T-helper 17 cell (primary cell): ENCODE measurements around the gene CAMK1G. TPM values are rescaled to one million over a fixed set of nuclear protein-coding genes. Genes with fewer than 3 reads are reported as not detected.

Source experiments
- ATAC-seq: fragments of 150-1000 bp; cut with Tn5 transposase; 2 replicates; pipeline ENCODE4 v1.10.0; 2021; ENCODE audit warnings: mild to moderate bottlenecking, moderate library complexity
- DNase-seq, 3 donors: peaks; one replicate each; pipeline versions ENCODE4 v3.0.0 to v3.0.0-alpha.2; 2020 to 2021
- H3K9me3 ChIP-seq: one replicate; pipeline ENCODE4 v1.7.0; 2013; ENCODE audit warnings: low read length, mild to moderate bottlenecking; ENCODE audit not compliant: control insufficient read depth, poor library complexity, severe bottlenecking
- H3K27ac Mint-ChIP-seq: one replicate; pipeline ENCODE4 v1.8.0; 2022; ENCODE audit warnings: mild to moderate bottlenecking, moderate library complexity, mixed read lengths
- H3K27me3 Mint-ChIP-seq: one replicate; pipeline ENCODE4 v1.8.0; 2022; ENCODE audit warnings: mixed read lengths
- H3K36me3 Mint-ChIP-seq: one replicate; pipeline ENCODE4 v1.8.0; 2022; ENCODE audit warnings: low read depth, mixed read lengths
- H3K4me1 Mint-ChIP-seq: one replicate; pipeline ENCODE4 v1.8.0; 2022; ENCODE audit warnings: mild to moderate bottlenecking, mixed read lengths
- H3K4me3 Mint-ChIP-seq: one replicate; pipeline ENCODE4 v1.8.0; 2022; ENCODE audit warnings: mild to moderate bottlenecking, moderate library complexity, mixed read lengths
- total RNA-seq, 4 donors: library from RNA in 2 of 4; stranded (reverse) in 2 of 4; gene quantifications; one replicate each; pipeline ENCODE4 v1.2.3 and lab custom pipeline; 2022 to 2026

Gene CAMK1G
- total RNA-seq, 2 donors from 2014 or later = not detected

DNA sequence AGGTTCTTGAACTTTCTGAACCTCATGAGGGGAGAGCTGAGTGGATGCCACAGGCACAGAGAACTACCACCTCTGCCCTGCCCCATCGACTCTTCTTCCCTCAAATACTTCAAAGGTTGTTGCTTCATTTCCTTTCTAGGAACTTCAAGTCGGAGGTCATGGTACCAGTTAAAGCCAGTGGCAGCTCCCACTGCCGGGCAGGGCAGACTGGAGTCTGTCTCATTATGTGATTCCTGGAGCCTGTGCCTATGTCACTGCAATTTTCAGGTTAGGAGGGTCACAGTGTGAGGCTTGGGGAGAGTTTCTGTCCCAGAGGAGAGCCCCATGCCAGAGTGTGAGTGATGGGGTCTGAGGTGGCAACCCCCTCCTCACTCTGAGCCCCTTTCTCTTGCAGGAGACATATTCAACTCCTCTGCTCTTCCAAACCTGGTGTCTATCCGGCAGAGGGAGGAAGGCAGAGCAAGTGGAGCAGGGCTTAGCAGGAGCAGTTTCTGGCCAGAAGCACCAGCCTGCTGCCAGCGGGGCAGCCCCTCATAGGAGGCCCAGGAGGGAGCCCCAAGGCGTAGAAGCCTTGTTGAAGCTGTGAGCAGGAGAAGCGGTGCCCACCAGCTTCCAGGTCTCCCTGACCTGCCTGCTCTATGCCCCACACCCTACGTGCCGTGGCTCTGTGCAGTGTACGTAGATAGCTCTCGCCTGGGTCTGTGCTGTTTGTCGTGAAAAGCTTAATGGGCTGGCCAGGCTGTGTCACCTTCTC is 29.3 kb downstream of the CAMK1G start:
- H3K9me3 ChIP-seq = no peaks in the 10 kb centered on the region
- no peaks in the 10 kb centered on the region for H3K27me3 Mint-ChIP-seq
- H3K36me3 Mint-ChIP-seq = peaks cover 2% of the 10 kb centered on the region
- H3K4me3 Mint-ChIP-seq = no peak overlapping the region
- ATAC-seq (no peak), DNase-seq (no peak)
- no peak overlapping the region for H3K27ac Mint-ChIP-seq
- H3K4me1 Mint-ChIP-seq = peaks cover 6% of the 10 kb centered on the region

DNA sequence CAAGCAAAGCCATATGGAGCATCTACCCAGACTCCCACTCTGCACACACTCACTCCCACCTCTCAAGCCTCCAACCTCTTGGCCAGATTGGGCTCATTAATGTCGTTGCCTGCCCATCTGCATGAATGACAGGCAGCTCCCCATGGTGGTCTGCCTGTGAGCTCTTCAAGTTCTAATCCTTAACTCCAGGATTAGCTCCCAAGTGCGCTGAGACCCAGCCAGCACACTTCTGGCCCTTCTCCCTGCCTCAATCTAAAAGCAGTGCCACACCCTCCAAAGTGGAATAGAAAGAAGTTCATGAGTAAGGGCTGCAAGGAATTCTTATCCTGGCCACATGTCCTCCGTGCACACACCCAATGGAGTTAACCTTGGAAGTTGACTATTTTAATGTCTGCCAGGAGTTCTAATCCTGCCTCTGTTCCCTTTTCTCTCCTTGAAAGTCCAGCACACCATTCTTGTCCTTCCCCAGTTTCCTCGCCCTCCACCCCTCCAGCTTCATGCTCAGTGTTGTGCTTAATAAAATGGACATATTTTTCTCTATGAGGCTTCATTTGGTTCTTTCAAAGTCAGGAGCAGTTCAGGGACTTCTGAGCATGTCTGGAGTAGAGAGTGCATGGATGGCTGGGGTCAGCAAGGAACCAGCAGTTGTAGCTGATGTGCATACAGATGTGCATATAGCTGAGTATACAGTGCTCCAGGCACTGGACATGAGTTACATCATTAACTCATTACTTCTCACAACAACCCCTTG is 30.1 kb downstream of the CAMK1G start:
- no peaks in the 10 kb centered on the region for H3K9me3 ChIP-seq
- Mint-ChIP-seq H3K4me1 (peaks cover 6% of the 10 kb centered on the region), H3K27ac (no peak overlapping the region), H3K36me3 (peaks cover 2% of the 10 kb centered on the region), H3K27me3 (no peaks in the 10 kb centered on the region), H3K4me3 (no peak overlapping the region)
- ATAC-seq = no peak
- DNase-seq = no peak

DNA sequence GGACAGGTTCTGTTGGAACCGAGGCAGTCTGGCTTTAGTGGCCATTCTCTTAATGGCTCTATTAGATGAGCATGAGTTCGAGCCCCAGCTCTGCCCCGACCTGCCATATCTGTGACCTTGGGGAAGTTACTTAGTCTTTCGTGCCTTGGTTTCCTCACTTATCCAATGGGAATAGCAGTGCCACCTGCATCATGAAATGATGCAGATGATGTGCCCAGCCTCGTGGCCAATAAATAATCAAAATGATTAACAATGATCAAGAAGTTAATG is 30.6 kb downstream of the CAMK1G start:
- no peaks in the 10 kb centered on the region for H3K9me3 ChIP-seq
- H3K36me3 Mint-ChIP-seq = peaks cover 2% of the 10 kb centered on the region
- ATAC-seq (no peak), DNase-seq (no peak)
- no peaks in the 10 kb centered on the region for H3K27me3 Mint-ChIP-seq
- H3K4me3 Mint-ChIP-seq = no peak overlapping the region
- peaks cover 8% of the 10 kb centered on the region for H3K4me1 Mint-ChIP-seq
- no peak overlapping the region for H3K27ac Mint-ChIP-seq

DNA sequence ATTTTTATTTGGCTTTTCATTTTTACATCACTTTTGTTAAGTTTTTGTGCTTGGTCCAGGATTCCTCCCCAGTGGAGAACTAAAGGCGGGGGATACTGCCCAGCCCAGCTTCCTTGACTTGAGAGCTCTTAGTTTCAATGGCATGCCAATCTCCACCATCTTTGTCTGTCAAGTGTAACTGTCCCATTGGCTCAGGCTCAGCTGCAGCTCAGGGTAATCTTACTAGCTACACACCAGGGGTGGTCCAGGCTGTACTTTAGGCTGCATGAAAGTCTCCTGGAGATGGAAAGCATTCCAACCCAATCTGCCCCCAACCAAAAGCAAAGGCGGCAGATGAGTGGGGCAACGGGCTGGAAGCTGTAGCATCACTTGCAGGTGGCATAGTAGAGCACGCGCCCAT is 31.4 kb downstream of the CAMK1G start:
- no peak for ATAC-seq
- H3K9me3 ChIP-seq = no peaks in the 10 kb centered on the region
- Mint-ChIP-seq H3K27ac (no peak overlapping the region), H3K36me3 (peaks cover 2% of the 10 kb centered on the region), H3K27me3 (no peaks in the 10 kb centered on the region), H3K4me3 (no peak overlapping the region), H3K4me1 (peaks cover 10% of the 10 kb centered on the region)
- DNase-seq = no peak

DNA sequence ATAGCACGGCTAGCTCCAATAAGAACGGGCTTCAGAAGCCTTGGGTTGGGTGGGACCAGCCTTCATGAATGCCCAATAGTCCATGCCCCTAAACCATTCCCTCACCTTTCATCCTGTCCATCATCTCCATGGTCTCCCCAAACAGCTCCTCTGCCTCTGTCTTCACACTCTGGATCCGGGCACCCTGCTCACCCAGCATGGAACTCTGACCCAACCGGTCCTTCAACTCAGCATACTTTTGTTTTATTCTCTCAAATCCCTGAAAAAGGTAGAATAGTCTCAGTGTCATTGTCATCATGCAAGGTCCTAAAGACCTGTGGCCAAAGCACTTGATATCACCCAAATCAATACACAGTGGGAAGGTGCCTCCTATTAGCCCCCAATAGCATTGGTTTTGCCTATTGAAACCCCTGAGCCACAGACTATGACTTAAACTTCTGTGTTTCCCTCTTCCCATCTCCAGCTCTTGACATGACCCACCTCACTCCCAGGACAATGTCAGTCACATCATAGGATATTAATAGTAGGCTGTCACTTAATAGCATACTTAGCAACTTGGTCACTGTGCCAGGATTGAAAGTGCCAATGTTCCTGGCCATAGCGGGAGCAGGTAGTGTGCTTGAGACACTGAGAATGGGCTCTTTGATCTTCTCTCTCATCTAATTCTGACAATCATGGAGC is 33.0 kb downstream of the CAMK1G start:
- H3K4me3 Mint-ChIP-seq = no peak overlapping the region
- no peaks in the 10 kb centered on the region for H3K9me3 ChIP-seq
- ATAC-seq = no peak
- H3K4me1 Mint-ChIP-seq = peaks cover 7% of the 10 kb centered on the region
- no peak overlapping the region for H3K27ac Mint-ChIP-seq
- H3K36me3 Mint-ChIP-seq = peaks cover 2% of the 10 kb centered on the region
- peaks cover under 1% of the 10 kb centered on the region for H3K27me3 Mint-ChIP-seq
- DNase-seq = no peak

DNA sequence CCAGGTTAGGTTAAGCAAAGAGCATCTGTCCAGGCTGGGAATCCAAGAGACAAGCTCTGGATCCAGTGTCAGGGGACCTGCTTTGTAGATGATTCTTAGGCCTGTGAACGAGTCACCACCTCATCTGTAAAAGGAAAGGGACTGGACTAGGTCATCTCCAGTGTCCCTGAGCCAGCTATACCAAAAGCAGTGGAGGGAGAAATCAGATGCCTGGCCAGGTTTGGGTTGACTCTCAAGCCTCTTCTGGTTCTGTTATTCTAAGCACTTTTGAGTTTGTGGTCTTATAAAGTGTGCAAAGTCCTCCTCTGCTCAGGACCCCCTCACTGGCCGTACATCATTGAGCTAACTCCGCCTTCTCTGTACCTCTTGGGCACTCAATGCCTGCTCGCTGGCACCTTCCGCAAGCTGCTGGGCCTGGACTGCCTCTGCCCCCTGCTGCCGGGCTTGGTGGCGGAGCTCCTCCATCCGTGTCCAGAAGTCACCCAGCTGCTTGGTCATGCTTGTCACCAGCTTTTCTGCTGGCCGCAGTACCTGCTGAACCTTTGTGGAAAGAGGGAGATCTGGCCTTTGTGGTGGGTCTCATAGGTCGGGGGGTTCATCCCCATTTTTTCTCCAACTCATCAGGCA is 33.6 kb downstream of the CAMK1G start:
- Mint-ChIP-seq H3K27ac (no peak overlapping the region), H3K36me3 (peaks cover 2% of the 10 kb centered on the region), H3K4me1 (peaks cover 7% of the 10 kb centered on the region), H3K27me3 (peaks cover 5% of the 10 kb centered on the region), H3K4me3 (no peak overlapping the region)
- H3K9me3 ChIP-seq = no peaks in the 10 kb centered on the region
- ATAC-seq = no peak
- no peak for DNase-seq

DNA sequence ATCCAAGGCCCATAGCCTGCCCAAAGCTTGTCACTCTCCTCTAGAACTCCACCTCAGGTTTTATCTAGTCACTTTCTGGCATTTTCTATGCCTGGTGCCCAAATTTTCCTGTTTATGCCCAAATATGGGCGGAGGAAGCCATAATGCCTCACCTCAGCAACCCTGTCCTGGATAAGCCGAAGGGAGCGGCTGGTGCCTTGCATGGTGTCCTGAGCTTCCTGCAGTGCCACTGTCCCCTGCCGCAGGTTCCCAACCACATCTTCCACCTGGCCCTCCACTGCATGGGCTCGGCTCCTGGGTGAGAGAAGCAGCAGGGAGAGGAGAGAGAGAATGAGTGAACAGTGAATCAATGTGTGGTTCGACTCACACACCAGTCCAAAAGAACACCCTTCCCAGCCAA is 34.2 kb downstream of the CAMK1G start:
- Mint-ChIP-seq H3K4me1 (peaks cover 4% of the 10 kb centered on the region), H3K36me3 (peaks cover 2% of the 10 kb centered on the region)
- no peak for ATAC-seq

DNA sequence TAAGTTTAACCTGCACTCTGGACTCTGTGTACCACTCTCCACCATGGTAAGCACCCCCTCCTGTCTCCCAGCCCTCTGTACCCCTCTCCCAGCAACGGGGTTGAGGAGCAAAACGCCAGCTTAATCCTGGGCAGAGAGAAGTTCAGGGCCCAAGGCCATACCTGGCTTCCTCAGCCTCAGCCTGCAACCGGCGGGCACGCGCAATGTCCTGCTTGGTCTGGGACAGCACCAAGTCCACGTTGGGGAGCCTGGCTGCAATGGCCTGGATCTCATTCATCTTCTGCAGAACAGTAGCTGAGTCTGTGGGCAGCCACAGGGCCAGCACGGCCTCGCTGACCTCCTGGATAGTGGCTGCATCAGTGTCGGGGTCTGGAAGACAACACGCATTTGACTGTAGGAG is 34.8 kb downstream of the CAMK1G start:
- no peak for ATAC-seq
- H3K27me3 Mint-ChIP-seq = peaks cover 5% of the 10 kb centered on the region
- no peak overlapping the region for H3K4me3 Mint-ChIP-seq
- DNase-seq = no peak
- no peak overlapping the region for H3K27ac Mint-ChIP-seq
- H3K36me3 Mint-ChIP-seq = peaks cover 2% of the 10 kb centered on the region
- H3K9me3 ChIP-seq = no peaks in the 10 kb centered on the region
- peaks cover 4% of the 10 kb centered on the region for H3K4me1 Mint-ChIP-seq

More for the DNA sequence above, 34.2 kb downstream of the CAMK1G start:
- H3K9me3 ChIP-seq = no peaks in the 10 kb centered on the region
- Mint-ChIP-seq H3K27me3 (peaks cover 5% of the 10 kb centered on the region), H3K4me3 (no peak overlapping the region), H3K27ac (no peak overlapping the region)
- no peak for DNase-seq

DNA sequence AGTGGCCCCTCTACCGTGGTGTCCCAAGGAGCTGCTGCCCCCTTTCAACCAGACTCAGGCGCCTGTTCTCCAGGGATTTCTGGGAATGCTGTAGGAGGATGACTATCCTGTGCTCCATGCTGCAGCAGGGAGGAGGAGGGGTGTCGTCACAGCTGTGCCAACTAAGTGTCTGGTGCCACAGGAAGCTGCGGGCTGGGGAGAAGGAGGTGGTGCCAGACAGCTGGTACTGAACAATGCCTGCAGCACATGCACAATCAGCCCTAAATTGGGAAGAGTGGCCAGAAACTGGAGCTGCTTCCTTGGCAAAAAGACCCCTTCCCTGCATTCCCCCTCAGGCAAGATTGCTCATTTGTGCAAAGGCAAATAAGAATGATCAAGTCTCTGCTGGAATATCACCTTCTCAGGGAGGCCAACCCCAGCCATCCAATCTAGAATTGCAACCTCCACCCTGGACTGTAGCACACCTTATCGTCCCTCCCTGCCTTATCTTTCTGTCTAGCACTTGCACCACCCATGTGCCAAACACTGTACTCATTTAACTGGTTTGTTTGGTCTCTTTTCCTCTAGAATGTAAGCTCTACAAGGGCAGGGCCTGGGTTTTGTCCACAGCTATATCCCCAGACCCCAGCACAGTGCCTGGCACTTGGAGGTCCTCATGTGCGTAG is 35.4 kb downstream of the CAMK1G start:
- H3K36me3 Mint-ChIP-seq = peaks cover 2% of the 10 kb centered on the region
- peaks cover 4% of the 10 kb centered on the region for H3K4me1 Mint-ChIP-seq
- H3K9me3 ChIP-seq = no peaks in the 10 kb centered on the region
- ATAC-seq = peak; percentile 50
- H3K4me3 Mint-ChIP-seq = no peak overlapping the region
- H3K27ac Mint-ChIP-seq = no peak overlapping the region
- H3K27me3 Mint-ChIP-seq = peaks cover 5% of the 10 kb centered on the region
- DNase-seq = no peak

DNA sequence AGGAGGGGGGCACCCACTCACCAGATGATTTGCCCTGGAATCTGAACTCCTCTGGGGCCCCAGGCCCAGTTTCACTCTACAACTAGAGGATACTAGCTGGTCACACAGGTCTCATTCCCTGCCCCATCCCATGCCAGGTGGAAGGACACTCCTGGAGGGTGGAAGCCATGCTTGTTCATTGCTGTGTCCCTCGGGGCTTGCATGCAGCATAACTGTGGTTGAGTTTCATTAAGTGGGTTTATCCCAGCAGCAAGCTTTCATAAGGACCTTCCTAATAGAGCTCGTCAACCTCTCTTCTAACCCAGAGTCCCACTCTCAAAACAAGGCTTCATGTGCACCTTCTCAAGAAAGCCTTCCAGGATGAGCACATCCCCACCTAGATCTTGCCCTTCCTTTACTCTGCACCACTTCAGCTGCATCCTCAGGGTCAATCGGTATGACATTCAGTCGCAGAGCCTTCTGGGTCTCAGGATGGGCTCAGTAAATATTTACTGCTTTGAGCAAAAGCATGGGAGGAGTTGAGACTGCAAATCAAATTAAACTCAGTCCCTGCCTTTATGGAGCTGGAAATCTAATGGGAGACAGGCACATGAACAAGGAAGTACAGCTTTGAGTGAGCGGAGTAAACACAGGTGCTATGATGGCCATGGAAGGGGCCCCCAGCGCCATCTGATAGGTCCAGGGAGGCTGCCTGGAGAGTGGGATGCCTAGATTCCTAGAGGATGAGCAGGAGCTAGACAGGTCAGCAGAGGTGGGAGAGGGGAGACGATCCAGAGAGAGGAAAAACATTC is 36.4 kb downstream of the CAMK1G start:
- Mint-ChIP-seq H3K36me3 (peaks cover 2% of the 10 kb centered on the region), H3K27ac (peak overlapping the region; percentile 16), H3K4me3 (no peak overlapping the region), H3K27me3 (peaks cover 5% of the 10 kb centered on the region), H3K4me1 (peaks cover 10% of the 10 kb centered on the region)
- no peaks in the 10 kb centered on the region for H3K9me3 ChIP-seq
- ATAC-seq = no peak
- no peak for DNase-seq

DNA sequence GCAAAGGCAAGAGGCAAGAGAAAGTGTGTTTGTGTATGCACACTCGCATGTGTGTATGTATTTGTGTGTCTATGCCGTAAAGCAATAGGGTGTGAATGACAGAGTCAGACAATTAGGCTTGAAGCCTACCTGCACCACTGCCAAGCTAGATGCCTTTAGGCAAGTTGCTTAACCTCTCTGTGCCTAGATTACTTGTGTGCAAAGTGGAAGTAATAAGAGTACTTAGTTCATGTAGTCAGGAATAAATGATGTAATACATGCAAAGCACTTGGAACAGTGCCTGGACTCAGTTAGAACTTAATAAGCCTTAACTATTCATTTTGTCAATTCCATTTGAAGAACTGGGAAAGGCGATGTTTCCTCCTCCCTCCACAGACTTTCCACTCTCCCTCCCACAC is 37.0 kb downstream of the CAMK1G start:
- H3K9me3 ChIP-seq = no peaks in the 10 kb centered on the region
- ATAC-seq (no peak), DNase-seq (no peak)
- peaks cover 10% of the 10 kb centered on the region for H3K4me1 Mint-ChIP-seq
- peak overlapping the region; percentile 72 for H3K27ac Mint-ChIP-seq
- H3K27me3 Mint-ChIP-seq = peaks cover 5% of the 10 kb centered on the region
- no peak overlapping the region for H3K4me3 Mint-ChIP-seq
- peaks cover 2% of the 10 kb centered on the region for H3K36me3 Mint-ChIP-seq

DNA sequence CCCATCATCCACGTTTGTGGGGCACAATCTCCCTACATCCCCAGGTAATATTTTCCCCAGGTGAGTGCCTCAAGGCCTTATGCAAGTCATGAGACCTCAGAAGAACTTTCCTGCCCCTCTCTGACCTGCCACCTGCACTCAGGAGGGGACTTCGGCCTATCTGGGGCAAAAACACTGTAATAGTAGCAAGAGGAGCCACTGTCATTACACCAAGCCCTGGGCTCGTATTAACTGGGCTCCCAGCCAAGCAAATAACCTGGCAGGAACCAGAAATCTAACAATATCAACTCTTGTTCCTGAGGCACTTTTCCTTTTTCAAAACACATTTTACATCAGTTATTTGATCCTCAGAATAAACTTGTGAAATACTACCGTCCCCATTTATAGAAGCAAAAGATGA is 37.8 kb downstream of the CAMK1G start:
- H3K4me1 Mint-ChIP-seq = peaks cover 10% of the 10 kb centered on the region
- H3K9me3 ChIP-seq = no peaks in the 10 kb centered on the region
- H3K27ac Mint-ChIP-seq = peak overlapping the region; percentile 72
- no peak overlapping the region for H3K4me3 Mint-ChIP-seq
- ATAC-seq (no peak), DNase-seq (no peak)
- H3K27me3 Mint-ChIP-seq = peaks cover 5% of the 10 kb centered on the region
- H3K36me3 Mint-ChIP-seq = no peaks in the 10 kb centered on the region
